ENCODE results near the gene OR52A5. TPM values are rescaled to one million over a fixed set of nuclear protein-coding genes. Genes with fewer than 3 reads are reported as not detected.

OR52A5 gene
- total RNA-seq (2022; extraction: Qiagen RNA extraction), result not detected in 5 replicates

DNA sequence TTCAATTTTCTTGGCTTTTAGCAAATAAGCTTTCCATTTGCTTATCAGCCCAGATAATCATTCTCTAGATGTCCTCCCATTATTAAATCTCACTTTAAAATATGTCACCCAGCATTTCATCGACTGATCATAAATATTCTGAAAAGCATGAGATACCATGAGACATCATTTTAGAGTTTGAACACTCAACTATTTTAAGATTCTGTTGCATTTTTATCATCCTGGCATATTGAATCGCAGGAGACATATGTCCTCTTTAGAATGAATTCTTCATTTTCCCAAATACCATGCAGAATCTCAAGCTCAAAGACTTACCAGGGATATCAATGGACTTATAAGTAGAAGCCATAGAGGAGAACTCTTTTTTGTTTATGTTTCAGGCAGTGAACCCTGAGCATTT is at the start of gene OR52A5:
Gene OR52A5, minus strand, starts transcription at position 361 of the 400 bp plus-strand sequence. CDS start 5,714 bp downstream, outside the sequence.

DNA sequence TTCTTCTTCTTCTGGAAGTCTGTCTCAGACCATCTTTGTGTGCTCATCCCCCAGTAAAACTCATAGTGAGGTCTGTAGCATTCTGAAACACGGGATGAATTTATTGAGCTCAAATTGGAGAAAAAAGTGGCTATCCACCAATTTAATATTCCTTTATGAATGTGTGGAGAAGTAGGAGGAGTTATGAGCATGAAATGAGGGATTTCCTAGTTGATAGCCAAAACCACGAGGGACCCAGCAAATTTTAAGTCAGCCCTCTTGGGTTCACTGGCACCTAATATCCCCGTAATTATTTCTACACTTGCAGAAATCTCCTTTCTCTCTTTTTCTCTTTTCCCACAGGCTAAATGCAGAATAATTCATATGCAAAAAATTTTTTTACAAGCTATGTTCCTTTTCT is 16.5 kb upstream of the OR52A5 start, which contains the start of gene OR52A1:
Gene OR52A1, minus strand, starts transcription at position 101 of the 400 bp plus-strand sequence. CDS start 2,388 bp downstream, outside the sequence.

Other genes with a start within 250 kb of the OR52A5 start
- gene OR51A7, start 234.6 kb downstream of the OR52A5 start, total RNA-seq (2022; extraction: Qiagen RNA extraction), result not detected in 5 replicates
- gene OR51G2, start 219.0 kb downstream of the OR52A5 start, total RNA-seq (2022; extraction: Qiagen RNA extraction), result not detected in 5 replicates
- gene OR51G1, start 214.0 kb downstream of the OR52A5 start, total RNA-seq (2022; extraction: Qiagen RNA extraction), result not detected in 5 replicates
- not detected in 5 replicates for gene OR51A4, start 190.8 kb downstream of the OR52A5 start, total RNA-seq (2022; extraction: Qiagen RNA extraction)
- gene OR51A2, start 182.6 kb downstream of the OR52A5 start, total RNA-seq (2022; extraction: Qiagen RNA extraction), result not detected in 5 replicates
- not detected in 5 replicates for gene OR51L1, start 143.5 kb downstream of the OR52A5 start, total RNA-seq (2022; extraction: Qiagen RNA extraction)
- gene OR52J3, start 91.8 kb downstream of the OR52A5 start, total RNA-seq (2022; extraction: Qiagen RNA extraction), result not detected in 5 replicates
- not detected in 5 replicates for gene OR52E2, start 78.7 kb downstream of the OR52A5 start, total RNA-seq (2022; extraction: Qiagen RNA extraction)
- gene OR52E1, start 68.8 kb downstream of the OR52A5 start, total RNA-seq (2022; extraction: Qiagen RNA extraction), result not detected in 5 replicates
- gene OR52A1, start 16.4 kb upstream of the OR52A5 start, total RNA-seq (2022; extraction: Qiagen RNA extraction), result not detected in 5 replicates
- not detected in 5 replicates for gene OR51V1, start 62.3 kb upstream of the OR52A5 start, total RNA-seq (2022; extraction: Qiagen RNA extraction)
- gene HBB, start 88.7 kb upstream of the OR52A5 start, total RNA-seq (2022; extraction: Qiagen RNA extraction), result not detected in 5 replicates
- gene HBD, start 96.1 kb upstream of the OR52A5 start, total RNA-seq (2022; extraction: Qiagen RNA extraction), result not detected in 5 replicates
- gene HBG1, start 111.5 kb upstream of the OR52A5 start, total RNA-seq (2022; extraction: Qiagen RNA extraction), result not detected in 5 replicates
- gene HBG2, start 116.4 kb upstream of the OR52A5 start, total RNA-seq (2022; extraction: Qiagen RNA extraction), result not detected in 5 replicates
- gene HBE1, start 131.6 kb upstream of the OR52A5 start, total RNA-seq (2022; extraction: Qiagen RNA extraction), result 0.15 to 0.29 TPM (median 0.21 TPM) in 3 of 5 replicates, not detected in the others
- not detected in 5 replicates for gene OR51B4, start 163.6 kb upstream of the OR52A5 start, total RNA-seq (2022; extraction: Qiagen RNA extraction)
- gene OR51B2, start 185.9 kb upstream of the OR52A5 start, total RNA-seq (2022; extraction: Qiagen RNA extraction), result not detected in 5 replicates
- not detected in 5 replicates for gene OR51B5, start 205.2 kb upstream of the OR52A5 start, total RNA-seq (2022; extraction: Qiagen RNA extraction)
- not detected in 5 replicates for gene OR51B6, start 213.2 kb upstream of the OR52A5 start, total RNA-seq (2022; extraction: Qiagen RNA extraction)
- gene OR51M1, start 245.5 kb upstream of the OR52A5 start, total RNA-seq (2022; extraction: Qiagen RNA extraction), result not detected in 5 replicates